Ovary (tissue), 3 donors: ENCODE data around the gene ZNF561.

Experiments used
- EP300 ChIP-seq: sonication (generic); formaldehyde crosslinking; IDR thresholded peaks from one replicate; pipeline ENCODE4 v1.6.1; 2017; ENCODE audit warnings: antibody characterized with exemption
- POLR2A ChIP-seq: fragments of 450-650 bp; IDR thresholded peaks from one replicate; pipeline ENCODE4 v1.6.1; 2017; ENCODE audit warnings: antibody characterized with exemption, mild to moderate bottlenecking, moderate library complexity
- TF ChIP-seq, protein P1 (sequence below), 3 donors: fragments of 450-650 bp in 2 of 3; fragments of 200-600 bp in 1 of 3; IDR thresholded peaks; one replicate each; pipeline versions ENCODE4 v1.5.1 to v1.8.0; 2016 to 2022; ENCODE audit warnings: antibody characterized with exemption in 3 of 3, mild to moderate bottlenecking in 1 of 3
- donor health status: DM: no; HTN: no; CAD: no.

DNA sequence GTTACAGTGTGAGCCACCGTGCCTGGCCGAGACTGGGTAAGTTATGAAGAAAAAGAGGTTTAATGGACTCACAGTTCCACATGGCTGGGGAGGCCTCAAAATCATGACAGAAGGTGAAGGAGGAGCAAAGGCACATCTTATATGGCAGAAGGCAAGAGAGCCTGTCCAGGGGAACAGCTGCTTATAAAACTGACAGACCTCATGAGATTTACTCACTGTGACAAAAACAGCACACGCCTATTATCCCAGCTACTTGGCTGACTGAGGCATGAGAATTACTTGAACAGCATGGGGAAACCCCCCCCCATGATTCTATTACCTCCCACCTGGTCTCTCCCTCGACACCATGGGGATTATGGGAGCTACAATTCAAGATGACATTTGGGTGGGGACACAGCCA is 23.4 kb upstream of the ZNF561 start:
- TF ChIP-seq, protein P1, sequence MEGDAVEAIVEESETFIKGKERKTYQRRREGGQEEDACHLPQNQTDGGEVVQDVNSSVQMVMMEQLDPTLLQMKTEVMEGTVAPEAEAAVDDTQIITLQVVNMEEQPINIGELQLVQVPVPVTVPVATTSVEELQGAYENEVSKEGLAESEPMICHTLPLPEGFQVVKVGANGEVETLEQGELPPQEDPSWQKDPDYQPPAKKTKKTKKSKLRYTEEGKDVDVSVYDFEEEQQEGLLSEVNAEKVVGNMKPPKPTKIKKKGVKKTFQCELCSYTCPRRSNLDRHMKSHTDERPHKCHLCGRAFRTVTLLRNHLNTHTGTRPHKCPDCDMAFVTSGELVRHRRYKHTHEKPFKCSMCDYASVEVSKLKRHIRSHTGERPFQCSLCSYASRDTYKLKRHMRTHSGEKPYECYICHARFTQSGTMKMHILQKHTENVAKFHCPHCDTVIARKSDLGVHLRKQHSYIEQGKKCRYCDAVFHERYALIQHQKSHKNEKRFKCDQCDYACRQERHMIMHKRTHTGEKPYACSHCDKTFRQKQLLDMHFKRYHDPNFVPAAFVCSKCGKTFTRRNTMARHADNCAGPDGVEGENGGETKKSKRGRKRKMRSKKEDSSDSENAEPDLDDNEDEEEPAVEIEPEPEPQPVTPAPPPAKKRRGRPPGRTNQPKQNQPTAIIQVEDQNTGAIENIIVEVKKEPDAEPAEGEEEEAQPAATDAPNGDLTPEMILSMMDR (IDR thresholded peaks at IDR 0.05) = no peak
- TF ChIP-seq POLR2A (no peak), EP300 (no peak)
